ENCODE data around the gene EME2. TPM values are rescaled to one million over a fixed set of nuclear protein-coding genes. Genes with fewer than 3 reads are reported as not detected.

Gene EME2
- total RNA-seq, 1 donor from 2014 or later, result 41.5 TPM

GRCh38 chr16:1747934-1748333, 24.7 kb upstream of the EME2 start:
- DNase-seq (ENCODE audit: low spot score in 2 of 2, unreplicated experiment in 2 of 2), result no peak
- no peak overlapping the region for H3K27ac Mint-ChIP-seq
- H3K27me3 Mint-ChIP-seq (ENCODE audit: low read depth), result no peaks in the 10 kb centered on the region
- peaks cover 8% of the 10 kb centered on the region for H3K36me3 Mint-ChIP-seq
- no peaks in the 10 kb centered on the region for H3K9me3 Mint-ChIP-seq
- H3K4me3 Mint-ChIP-seq, result no peak overlapping the region
- H3K4me1 Mint-ChIP-seq, result peaks cover 12% of the 10 kb centered on the region
- TF ChIP-seq, protein P1, sequence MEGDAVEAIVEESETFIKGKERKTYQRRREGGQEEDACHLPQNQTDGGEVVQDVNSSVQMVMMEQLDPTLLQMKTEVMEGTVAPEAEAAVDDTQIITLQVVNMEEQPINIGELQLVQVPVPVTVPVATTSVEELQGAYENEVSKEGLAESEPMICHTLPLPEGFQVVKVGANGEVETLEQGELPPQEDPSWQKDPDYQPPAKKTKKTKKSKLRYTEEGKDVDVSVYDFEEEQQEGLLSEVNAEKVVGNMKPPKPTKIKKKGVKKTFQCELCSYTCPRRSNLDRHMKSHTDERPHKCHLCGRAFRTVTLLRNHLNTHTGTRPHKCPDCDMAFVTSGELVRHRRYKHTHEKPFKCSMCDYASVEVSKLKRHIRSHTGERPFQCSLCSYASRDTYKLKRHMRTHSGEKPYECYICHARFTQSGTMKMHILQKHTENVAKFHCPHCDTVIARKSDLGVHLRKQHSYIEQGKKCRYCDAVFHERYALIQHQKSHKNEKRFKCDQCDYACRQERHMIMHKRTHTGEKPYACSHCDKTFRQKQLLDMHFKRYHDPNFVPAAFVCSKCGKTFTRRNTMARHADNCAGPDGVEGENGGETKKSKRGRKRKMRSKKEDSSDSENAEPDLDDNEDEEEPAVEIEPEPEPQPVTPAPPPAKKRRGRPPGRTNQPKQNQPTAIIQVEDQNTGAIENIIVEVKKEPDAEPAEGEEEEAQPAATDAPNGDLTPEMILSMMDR (IDR thresholded peaks at IDR 0.05; ENCODE audit: unreplicated experiment), result no peak

- H3K9me3 Mint-ChIP-seq, result no peaks in the 10 kb centered on the region
Observed at GRCh38 chr16:1749152-1750117, 23.2 kb upstream of the EME2 start.

GRCh38 chr16:1751946-1752345, 20.7 kb upstream of the EME2 start:
- Mint-ChIP-seq H3K4me3 (no peak overlapping the region), H3K36me3 (peaks cover 7% of the 10 kb centered on the region), H3K4me1 (no peaks in the 10 kb centered on the region), H3K9me3 (no peaks in the 10 kb centered on the region), H3K27ac (no peak overlapping the region), H3K27me3 (ENCODE audit: low read depth) (no peaks in the 10 kb centered on the region)
- DNase-seq (ENCODE audit: low spot score in 2 of 2, unreplicated experiment in 2 of 2), result no peak
- TF ChIP-seq, protein P1 (IDR thresholded peaks at IDR 0.05; ENCODE audit: unreplicated experiment), result no peak

More at GRCh38 chr16:1749152-1750117, 23.2 kb upstream of the EME2 start:
- no peak for DNase-seq (ENCODE audit: low spot score in 2 of 2, unreplicated experiment in 2 of 2)
- no peak overlapping the region for H3K27ac Mint-ChIP-seq
- TF ChIP-seq, protein P1 (IDR thresholded peaks at IDR 0.05; ENCODE audit: unreplicated experiment), result no peak
- no peaks in the 10 kb centered on the region for H3K27me3 Mint-ChIP-seq (ENCODE audit: low read depth)
- peaks cover 8% of the 10 kb centered on the region for H3K36me3 Mint-ChIP-seq
- H3K4me1 Mint-ChIP-seq, result peaks cover 12% of the 10 kb centered on the region
- no peak overlapping the region for H3K4me3 Mint-ChIP-seq

- Mint-ChIP-seq H3K4me3 (no peak overlapping the region), H3K27me3 (ENCODE audit: low read depth) (no peaks in the 10 kb centered on the region), H3K27ac (no peak overlapping the region), H3K9me3 (no peaks in the 10 kb centered on the region), H3K36me3 (peaks cover 7% of the 10 kb centered on the region), H3K4me1 (no peaks in the 10 kb centered on the region)
- TF ChIP-seq, protein P1 (IDR thresholded peaks at IDR 0.05; ENCODE audit: unreplicated experiment), result no peak
- no peak for DNase-seq (ENCODE audit: low spot score in 2 of 2, unreplicated experiment in 2 of 2)
Observed at GRCh38 chr16:1752853-1753252, 19.8 kb upstream of the EME2 start.

DNA sequence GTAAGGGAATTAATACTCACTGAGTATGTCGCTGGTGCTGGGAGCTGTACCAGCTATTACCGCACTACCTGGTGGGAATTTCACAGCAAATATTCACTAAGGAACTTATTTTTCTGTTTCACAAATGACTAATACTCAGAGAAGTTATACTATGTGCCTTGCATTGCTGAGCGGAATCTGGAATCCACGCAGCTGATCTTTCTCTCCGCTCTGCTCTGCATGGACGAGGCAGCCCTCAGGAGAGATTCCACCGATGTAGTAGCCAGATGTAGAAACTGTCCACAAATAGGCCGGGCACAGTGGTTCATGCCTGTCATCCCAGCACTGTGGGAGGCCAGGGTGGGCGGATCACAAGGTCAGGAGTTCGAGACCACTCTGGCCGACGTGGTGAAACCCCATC, 18.4 kb upstream of the EME2 start:
- Mint-ChIP-seq H3K4me1 (no peaks in the 10 kb centered on the region), H3K36me3 (peaks cover 7% of the 10 kb centered on the region), H3K9me3 (no peaks in the 10 kb centered on the region), H3K4me3 (no peak overlapping the region), H3K27ac (no peak overlapping the region), H3K27me3 (ENCODE audit: low read depth) (no peaks in the 10 kb centered on the region)
- DNase-seq (ENCODE audit: low spot score in 2 of 2, unreplicated experiment in 2 of 2), result no peak
- TF ChIP-seq, protein P1 (IDR thresholded peaks at IDR 0.05; ENCODE audit: unreplicated experiment), result no peak

Measured in mesothelial cell of epicardium (in vitro differentiated cells).